ENCODE data around the gene ESYT2.

ESYT2 gene

GRCh38 chr7:158821171-158822031 is 7.9 kb downstream of the ESYT2 start:
- DNase-seq = no peak

- DNase-seq = no peak
Measured at GRCh38 chr7:158820656-158821055, 8.7 kb downstream of the ESYT2 start.

- no peak for DNase-seq
Measured at GRCh38 chr7:158819571-158820203, 9.6 kb downstream of the ESYT2 start.

GRCh38 chr7:158818325-158819213 is 10.7 kb downstream of the ESYT2 start:
- peak in 1 of 2 experiments; percentile 71 for DNase-seq

GRCh38 chr7:158816995-158817394 is 12.3 kb downstream of the ESYT2 start:
- DNase-seq = no peak

- no peak for DNase-seq
Measured at GRCh38 chr7:158816271-158816670, 13.0 kb downstream of the ESYT2 start.

GRCh38 chr7:158815800-158816128 is 13.5 kb downstream of the ESYT2 start:
- no peak for DNase-seq

- DNase-seq = no peak
Measured at GRCh38 chr7:158815083-158815799, 14.1 kb downstream of the ESYT2 start.

GRCh38 chr7:158814637-158815036 is 14.7 kb downstream of the ESYT2 start:
- peak in 1 of 2 experiments; percentile 31 for DNase-seq

GRCh38 chr7:158812684-158813083 is 16.6 kb downstream of the ESYT2 start:
- DNase-seq = peak in 1 of 2 experiments; percentile 64

- no peak for DNase-seq
Measured at GRCh38 chr7:158811894-158812293, 17.4 kb downstream of the ESYT2 start.

- peak; percentile 45 to 77 for DNase-seq
Measured at GRCh38 chr7:158811461-158811860, 17.8 kb downstream of the ESYT2 start.

GRCh38 chr7:158810846-158811245 is 18.5 kb downstream of the ESYT2 start:
- no peak for DNase-seq

- DNase-seq = no peak
Measured at GRCh38 chr7:158809596-158809995, 19.7 kb downstream of the ESYT2 start.

GRCh38 chr7:158808126-158808525 is 21.2 kb downstream of the ESYT2 start:
- no peak for DNase-seq

GRCh38 chr7:158805937-158806336 is 23.4 kb downstream of the ESYT2 start:
- no peak for DNase-seq

- DNase-seq = no peak
Measured at GRCh38 chr7:158805414-158805813, 23.9 kb downstream of the ESYT2 start.

- no peak for DNase-seq
Measured at GRCh38 chr7:158804335-158804734, 25.0 kb downstream of the ESYT2 start.

- DNase-seq = no peak
Measured at GRCh38 chr7:158803367-158803969, 25.8 kb downstream of the ESYT2 start.

- DNase-seq = no peak
Measured at GRCh38 chr7:158802535-158803366, 26.6 kb downstream of the ESYT2 start.

- DNase-seq = no peak
Measured at GRCh38 chr7:158798741-158799140, 30.6 kb downstream of the ESYT2 start.

Measured in stimulated activated CD4-positive, alpha-beta T cell treated with anti-CD3 and anti-CD28 coated beads, Interleukin-4, amount 100 ng/mL, for 4 hours (primary cell).